ENCODE data around the gene HRH1.
"Not testable (repeated sequence)": the region's sequence is repeated elsewhere in the genome, so short reads cannot be mapped to it uniquely, and the experiment has no call there.

Gene HRH1

DNA sequence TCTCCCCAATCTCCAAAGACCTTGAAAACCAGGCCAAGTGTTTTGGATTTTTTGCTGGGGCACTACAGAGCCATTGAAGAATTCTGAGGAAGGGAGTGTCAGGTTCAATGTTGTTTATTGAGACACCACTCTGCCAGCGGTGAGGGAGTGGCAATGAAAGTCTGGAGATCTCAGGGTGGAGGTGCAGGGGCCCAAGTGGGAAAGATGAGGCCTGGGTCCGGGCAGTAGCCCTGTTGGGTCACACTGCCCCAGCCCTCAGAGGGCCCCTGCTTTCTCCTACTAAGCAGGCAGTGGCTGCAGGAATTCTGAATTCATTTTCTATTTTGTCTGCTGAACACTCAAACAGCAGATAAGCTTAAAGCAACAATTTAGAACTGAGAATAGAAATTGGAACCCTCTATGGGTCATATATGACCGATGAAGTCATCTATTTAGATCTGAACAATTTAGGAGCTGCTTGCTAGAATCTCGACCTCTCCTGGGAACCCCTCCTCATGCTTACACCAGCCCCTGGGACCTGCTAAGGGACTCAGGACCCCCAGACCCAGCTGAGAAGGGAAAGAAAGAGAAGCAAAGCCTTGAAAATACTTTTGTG is 17.9 kb downstream of the HRH1 start:
- DNase-seq (ENCODE audit: low spot score), result no peak

DNA sequence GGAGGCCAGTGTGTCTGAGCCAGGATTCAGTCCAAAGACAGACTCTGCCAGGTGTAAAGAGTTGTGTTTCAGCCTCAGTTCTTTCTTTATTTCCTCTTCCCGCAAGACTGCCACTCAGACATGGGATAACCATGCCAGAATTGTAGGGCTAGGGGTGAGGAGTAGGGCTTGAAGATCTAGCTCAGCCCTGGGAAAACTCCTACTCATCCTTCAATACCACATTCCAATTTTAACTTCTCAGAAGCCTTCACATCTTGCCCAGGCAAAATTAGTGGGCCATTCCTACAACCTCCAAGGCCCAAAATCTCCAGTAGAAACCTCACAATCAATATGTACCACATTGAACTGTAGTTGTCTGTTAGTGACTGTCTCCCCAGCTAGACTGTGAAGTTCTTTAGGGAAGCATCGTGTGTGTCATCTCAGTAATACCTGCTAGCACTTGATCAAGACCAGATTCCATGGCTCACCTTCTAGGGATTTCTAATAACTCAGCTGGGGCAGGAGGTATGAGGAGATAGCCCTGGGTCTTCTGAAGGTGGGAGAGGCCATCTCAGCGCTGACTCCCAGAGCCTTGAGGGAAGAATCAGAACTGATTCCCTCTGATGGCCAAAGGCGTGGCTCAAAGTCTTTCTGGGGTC is 19.7 kb downstream of the HRH1 start:
- no peak for DNase-seq (ENCODE audit: low spot score)

DNA sequence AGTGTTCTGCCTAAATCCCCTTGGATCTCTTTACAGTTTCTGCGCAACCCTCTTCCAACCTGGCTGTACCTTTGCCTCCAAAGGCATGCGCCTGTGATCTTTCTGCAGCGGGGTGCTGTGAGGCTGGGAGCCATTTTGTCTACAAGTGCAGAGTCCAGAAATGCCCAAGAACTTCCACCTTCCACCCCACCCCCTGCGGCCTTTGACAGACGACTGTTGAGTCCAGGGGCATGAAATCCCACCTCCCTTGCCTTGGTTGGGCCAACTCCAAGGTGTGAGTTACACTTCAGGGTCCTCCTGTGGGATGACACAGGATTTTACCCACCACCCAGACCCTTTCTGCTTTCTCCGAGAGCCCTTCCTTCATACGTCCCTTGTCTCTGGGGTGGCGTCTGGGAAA is 24.1 kb downstream of the HRH1 start:
- no peak for DNase-seq (ENCODE audit: low spot score)

DNA sequence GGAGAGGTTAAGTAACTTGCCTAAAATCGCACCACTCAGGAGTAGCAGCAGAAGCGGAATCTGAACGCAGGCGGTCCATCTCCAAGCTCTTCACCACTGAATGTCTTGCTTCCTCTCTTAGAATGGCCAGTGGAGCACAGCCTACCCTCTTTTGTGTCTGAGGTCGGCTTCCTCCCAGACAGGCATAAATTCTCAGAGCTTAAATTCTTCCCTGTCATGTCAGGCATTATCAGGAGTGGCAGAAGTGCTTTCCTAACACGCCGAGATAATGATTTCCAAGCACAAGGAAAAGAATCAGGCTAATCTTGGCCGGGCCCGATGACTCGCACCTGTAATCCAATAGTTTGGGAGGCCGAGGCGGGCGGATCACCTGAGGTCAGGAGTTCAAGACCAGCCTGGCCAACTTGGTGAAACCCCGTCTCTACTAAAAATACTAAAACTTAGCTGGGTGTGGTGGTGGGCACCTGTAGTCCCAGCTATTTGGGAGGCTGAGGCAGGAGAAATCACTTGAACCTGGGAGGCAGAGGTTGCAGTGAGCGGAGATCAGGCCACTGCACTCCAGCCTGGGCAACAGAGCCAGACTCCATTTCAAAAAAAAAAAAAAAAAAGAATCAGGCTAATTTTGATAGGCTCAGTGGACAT is 30.2 kb downstream of the HRH1 start:
- not testable (repeated sequence) for DNase-seq (ENCODE audit: low spot score)

DNA sequence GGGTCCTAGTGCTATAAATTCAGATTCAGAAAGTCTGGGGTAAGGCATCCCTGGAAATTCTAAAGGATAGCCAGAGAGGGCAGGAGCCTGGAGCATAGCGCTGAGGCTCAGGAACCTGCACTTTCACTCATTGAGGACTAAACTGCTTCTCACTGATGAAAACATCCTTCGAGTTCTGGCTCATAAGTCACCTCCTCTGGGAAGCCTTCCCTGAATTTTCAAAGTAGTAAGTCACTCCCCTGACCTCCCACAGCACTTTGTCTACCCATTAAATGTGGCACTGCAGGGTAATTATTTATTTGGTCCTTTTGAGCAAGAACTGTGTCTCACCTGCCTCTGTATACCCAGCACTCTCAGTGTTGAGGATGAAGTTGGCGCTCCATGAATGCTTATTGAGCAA is 30.9 kb downstream of the HRH1 start:
- no peak for DNase-seq (ENCODE audit: low spot score)

DNA sequence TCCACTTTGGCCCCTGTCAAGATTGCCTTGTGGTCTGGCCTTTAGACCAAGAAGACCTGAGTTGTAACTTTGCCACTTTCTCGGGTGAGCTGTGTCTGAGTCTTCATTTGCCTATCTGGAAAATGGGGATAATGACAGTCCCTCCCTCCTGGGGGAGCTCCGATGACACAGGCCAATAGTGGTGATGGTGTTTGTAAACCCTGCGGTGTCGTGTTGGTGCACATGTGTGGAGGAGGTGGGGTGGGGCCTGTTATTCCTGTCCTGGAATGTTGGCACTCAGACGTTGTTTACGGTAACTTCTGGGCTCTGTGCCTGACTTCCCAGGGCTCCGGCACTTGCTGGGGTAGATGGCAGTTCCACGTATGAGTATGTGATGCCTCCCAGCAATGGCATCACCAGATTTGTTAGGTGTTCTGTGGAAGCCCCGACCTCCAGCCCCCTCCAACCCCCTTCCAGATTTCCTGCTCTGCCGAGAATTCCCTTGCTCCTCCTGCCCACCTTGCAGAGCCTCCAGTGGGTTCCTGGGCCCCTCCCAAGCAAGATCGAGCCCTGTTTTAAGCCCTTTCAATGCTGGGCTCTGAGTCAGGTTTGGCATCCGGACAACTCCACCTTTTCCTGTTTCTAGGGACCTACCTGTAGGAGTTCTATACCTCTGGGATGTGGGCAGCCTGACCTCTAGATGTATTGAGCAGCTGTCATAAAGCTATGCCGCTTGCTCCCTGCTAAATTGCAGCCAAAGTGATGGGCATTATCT is 31.4 kb downstream of the HRH1 start:
- no peak for DNase-seq (ENCODE audit: low spot score)

DNA sequence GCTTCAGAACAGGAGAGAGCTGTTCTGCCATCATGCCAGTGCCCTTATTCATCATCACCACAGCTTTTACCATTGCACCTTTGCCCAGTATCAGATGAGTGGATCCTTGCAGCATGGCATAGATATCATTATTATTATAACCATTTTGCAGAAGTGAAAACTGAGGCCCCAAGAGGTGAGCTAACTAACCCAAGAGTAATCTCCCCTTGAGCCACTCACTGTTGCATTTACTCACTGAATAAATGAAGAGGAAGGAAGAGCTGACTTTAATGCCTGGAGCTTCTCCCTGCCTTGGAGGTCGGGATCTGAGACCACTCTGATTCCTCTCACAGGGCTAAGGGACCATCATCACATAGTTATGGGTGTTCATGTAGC is 32.0 kb downstream of the HRH1 start:
- no peak for DNase-seq (ENCODE audit: low spot score)

DNA sequence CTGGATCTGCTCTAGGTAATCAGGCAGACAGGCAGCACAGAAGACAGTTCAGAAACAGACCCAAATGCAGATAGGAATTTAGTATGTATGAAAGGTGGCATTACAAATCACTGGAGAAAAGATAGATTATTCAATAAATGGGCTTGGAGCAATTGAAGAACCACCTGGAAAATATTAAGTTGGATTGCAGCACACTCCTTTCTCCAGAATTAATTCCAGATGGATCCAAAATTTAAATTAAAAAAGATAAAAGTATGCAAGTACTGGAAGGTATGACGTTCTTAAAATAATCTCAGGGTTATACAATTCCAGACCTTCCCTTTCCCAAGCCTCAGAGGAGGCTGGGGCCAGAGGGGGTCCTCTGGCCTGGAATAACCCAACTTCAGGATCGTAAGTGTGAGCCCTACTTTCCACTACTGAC is 32.5 kb downstream of the HRH1 start:
- no peak for DNase-seq (ENCODE audit: low spot score)

DNA sequence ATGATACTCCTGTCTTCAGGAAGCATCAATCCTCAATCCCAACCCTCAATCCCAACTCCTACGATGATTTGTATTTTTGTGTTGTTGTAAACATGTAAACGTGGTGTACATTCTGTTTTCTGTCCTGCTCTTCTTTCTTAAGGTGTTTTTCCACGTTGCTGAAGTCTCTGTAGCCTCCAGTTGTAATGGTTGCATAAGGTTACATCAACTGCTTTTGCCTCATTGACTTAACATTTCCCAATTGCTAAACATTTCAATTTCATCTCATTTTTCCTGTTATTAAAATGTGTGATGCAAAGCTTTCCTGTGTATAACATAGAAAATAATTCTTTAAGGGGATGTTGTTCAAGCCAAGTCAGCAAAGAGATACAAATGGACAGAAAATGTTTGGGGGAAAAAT is 33.4 kb downstream of the HRH1 start:
- DNase-seq (ENCODE audit: low spot score), result no peak

DNA sequence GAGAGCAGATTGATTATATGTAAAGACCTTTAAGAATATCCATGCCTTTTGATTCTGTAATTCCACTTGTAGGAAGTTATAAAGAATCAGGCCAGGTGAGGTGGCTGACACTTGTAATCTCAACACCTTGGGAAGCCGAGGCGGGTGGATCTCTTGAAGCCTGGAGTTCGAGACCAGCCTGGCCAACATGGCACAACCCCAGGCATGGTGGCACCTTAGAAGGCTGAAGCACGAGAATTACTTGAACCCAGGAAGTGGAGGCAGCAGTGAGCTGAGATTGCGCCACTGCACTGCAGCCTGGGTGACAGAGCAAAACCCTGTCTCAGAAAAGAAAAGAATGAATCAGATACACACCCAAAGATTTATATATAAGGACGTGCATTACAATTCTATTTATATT is 33.9 kb downstream of the HRH1 start:
- no peak for DNase-seq (ENCODE audit: low spot score)

DNA sequence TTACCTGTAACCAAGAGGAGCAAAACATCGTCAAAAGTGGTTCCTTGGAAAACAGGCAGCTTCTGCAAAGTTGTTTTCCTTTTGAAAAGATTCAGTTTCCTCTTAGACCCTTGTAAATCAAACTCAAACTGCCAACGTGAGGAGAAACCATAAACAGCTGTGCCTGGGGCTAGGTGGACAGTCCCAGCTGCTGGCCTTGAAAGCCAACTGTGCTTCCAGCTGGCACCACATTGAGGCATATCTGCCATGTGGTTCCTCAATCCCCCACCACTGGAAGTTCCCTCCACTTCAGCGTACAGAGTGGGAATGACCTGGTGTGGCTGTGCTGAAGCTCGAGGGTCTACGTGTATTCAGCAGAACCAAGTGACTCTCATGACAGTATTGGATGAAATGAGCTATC is 40.9 kb downstream of the HRH1 start:
- no peak for DNase-seq (ENCODE audit: low spot score)

DNA sequence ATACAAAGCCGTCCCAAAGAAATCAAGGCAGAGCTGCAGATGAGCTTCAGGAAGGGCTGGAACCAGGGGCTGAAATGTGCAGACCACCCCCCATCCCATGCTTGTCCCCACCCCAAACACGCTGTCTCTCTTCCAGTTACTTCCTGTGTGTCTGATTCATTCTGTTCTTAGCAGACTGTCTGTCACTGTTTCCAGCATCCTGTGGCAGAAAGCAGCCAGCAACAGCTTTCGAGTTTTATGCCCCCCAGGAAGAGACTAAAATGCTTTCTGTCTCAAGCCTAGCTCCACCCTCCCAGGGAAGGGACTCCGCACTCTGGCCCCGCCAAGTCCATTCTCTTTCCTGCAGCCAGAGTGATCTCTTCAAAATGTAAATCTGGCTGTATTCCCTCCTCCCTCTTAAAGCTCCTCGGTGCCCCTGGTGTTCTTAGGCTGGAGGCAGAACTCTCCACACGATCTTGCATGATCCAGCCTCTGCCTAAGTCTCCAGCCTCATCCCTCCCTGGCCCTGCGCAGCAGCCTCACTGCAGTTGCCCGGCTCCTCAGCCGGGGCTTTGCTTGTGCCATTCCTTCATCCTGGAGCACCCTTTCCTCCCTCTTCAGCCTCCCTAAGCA is 41.5 kb downstream of the HRH1 start:
- no peak for DNase-seq (ENCODE audit: low spot score)

DNA sequence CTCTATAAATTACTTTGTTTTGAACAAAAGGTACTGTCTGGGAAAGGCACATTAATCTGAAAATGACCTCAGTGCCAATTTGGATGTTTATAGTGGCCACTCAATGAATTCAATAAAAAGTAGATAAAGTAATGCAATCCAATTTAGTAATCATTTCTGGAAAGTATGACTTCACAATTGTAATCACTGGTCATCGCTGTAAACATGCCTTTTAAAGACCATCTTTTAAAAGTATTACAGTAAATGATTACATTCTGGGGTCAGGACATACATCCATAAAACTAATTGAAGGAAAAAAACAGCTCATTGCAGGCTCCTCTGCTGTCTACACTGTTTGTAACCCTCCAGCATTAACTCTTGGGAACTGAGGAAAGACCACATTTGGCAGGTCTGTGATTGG is 43.2 kb downstream of the HRH1 start:
- DNase-seq (ENCODE audit: low spot score), result no peak

DNA sequence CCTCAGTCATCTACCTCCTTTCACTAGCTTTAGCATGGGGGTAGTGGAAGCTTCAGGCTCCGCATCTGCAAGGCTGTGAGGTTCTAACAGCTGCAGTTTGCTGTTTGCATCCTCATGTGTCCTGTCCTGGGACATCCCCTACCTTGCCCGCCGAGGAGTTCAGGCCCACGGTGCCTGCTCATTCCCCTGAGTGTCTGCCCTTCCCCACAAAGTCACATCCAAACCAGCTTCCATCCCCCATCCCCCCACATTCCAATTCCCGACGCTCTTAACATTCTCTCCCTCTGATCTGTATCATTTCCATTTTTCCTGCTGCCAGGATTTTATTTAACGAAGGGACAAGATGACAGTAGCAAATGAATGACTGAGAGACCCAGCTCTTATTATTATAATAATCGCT is 43.8 kb downstream of the HRH1 start:
- no peak for DNase-seq (ENCODE audit: low spot score)

DNA sequence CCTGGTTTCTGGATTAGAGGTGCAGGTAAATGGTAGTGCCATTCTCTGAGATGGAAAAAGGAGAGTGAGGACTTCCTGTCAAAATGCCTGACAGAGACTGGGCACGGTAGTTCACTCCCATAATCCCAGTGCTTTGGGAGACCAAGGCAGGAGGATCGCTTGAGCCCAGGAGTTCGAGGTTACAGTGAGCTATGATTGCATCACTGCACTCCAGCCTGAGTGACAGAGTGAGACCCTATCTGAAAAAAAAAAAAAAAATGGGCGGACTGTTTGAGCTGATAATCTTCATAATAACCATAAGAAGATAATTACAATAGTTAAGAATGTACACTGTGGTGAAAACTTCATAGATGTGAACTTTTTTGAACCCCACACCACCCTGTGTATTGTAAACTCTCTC is 44.2 kb downstream of the HRH1 start:
- no peak for DNase-seq (ENCODE audit: low spot score)

DNA sequence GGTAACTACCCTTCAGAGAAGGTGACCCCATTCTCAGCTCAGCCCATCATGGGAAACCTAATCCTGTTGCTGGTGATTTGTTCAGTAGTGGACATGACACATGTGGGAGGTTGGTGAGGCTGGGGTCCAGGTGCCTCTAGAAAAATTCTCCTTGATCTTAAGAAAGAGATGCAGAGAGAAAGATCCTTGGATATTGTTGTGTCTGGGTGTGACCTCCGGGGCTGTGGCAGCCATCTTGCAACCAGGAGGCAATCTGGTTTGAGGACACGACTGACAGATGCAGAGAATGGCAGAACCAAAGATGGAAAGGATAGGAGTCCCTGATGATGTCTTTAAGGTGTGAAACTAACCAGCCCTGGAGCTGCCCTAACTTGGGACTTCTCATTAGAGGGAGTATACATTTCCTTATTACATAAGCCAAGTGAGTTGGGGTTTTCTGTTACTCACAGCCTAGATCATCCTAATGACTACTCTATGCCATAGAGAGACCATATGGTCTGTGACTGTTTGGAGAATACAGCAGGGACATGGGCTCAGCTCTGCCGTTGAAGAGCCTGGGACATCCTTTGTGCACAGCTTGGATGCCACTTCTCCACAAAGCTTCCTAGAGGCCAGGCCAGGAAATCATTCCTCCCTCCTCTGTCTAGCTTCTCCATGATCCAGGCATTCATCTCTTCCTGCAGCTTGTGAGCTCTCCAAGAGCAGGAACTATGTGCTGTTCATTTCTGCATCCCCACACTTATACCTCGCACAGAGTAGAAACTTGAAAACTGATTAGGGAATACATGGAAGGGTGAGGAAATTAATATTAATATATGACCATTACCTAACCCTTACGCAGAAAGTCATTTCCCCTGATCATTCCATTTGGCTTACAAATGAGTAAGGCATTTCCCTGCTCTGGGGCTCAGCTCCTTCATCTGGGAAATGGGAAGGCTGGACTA is 45.9 kb downstream of the HRH1 start:
- DNase-seq (ENCODE audit: low spot score), result no peak

DNA sequence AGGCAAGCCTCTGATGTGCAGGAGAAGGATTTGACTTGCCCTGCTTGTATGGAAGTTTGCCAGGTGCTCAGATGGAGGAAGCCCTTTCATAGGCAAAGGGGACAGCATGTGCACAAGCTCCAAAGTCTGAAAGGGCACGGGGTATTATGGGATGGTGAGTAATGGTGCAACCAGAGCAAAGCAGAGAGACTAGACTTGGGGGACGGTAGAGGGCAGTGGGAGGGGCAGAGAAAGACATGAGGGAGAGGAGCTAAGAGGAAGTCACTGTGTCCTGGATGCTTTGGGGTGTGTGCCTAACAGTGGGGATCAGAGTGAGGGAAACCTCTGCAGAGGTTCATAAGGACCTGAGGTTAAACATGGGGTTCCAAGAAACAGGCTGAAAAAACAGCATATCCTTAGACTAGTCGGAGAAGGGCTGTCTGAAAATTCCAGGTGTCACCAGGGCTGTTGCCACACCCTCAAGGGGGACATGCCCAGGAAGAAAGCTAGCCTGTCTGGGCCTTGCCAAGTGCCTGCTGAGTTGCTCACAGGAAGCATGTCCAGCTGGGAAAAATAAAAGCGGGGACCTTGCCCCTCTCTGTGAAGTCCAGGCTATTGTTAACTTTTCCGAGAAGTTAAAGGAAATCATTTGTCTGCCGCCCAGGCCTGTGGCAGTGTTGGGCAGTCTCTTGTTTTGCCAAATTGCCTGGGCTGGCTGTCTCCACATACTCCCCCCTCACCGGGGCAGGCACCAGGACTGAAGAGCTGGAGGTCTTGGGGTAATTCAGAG is 47.1 kb downstream of the HRH1 start:
- DNase-seq (ENCODE audit: low spot score), result no peak

DNA sequence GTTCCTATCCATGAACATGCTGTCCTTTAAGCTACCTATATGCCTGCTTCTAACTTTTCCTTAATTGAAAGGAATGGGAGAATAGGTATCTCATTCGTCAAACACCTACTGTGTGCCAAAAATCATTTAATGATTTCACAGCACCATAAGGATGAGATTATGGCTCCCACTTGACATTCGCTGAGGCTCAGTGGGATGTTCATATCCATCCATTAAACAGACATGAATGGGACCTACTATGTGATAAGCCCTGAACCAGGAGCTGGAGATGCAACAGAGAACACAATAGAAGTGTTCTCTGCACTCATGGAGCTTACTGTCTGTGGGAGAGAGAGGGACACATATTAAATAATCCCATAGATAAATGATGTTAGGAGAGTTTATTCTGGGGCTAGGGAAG is 49.7 kb downstream of the HRH1 start:
- no peak for DNase-seq (ENCODE audit: low spot score)

DNA sequence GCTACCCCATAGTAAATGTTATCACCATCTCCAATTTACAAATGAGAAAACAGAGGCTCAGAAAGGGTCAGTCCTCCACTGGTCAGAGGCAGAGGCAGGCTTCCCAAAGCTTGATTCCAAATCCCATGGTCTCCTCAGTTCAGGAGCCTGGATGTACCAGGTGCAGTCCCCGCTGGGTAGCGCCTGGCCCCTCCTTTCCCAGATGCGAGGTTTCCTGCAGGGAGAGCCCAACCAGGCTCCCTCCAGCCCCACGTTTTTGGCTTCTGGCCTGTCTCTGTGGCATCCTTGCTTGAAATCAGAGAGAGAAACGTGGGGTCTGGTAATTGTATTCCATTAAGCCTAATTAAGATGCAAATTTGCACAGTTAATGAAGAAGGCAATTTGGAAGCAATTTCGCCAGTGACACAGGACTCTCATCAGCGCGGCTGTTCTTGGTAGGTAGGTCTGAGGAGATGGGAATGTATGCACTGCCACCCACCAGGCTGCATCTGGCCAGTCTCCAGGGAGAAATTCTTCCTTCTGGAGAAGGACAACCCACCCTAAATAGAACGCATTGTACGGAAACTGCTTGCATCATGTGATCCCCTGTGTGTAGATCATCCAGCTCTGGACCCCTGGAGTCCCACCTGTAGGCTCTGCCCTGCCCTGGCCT is 50.5 kb downstream of the HRH1 start:
- DNase-seq (ENCODE audit: low spot score), result no peak

DNA sequence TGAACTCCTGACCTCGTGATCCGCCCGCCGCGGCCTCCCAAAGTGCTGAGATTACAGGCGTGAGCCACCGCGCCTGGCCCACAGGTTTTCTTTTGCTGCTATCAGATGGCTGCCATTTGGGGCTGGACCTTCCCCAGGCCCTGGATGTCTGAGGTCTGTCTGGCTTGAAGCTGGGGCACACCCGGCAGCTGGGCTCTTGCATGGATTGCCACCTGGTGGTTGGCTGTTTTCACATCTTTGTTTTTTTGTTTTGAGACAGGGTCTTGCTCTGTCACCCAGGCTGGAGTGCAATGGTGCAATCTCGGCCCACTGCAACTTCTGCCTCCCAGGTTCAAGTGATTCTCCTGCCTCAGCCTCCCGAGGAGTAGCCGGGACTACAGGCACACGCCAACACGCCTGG is 51.6 kb downstream of the HRH1 start:
- not testable (repeated sequence) for DNase-seq (ENCODE audit: low spot score)

Measured in hematopoietic multipotent progenitor cell treated with erythropoietin and hydrocortisone succinate and interleukin-3 and kit ligand, for 15 days (in vitro differentiated cells).